ENCODE data around the gene TAS1R3.

DNA sequence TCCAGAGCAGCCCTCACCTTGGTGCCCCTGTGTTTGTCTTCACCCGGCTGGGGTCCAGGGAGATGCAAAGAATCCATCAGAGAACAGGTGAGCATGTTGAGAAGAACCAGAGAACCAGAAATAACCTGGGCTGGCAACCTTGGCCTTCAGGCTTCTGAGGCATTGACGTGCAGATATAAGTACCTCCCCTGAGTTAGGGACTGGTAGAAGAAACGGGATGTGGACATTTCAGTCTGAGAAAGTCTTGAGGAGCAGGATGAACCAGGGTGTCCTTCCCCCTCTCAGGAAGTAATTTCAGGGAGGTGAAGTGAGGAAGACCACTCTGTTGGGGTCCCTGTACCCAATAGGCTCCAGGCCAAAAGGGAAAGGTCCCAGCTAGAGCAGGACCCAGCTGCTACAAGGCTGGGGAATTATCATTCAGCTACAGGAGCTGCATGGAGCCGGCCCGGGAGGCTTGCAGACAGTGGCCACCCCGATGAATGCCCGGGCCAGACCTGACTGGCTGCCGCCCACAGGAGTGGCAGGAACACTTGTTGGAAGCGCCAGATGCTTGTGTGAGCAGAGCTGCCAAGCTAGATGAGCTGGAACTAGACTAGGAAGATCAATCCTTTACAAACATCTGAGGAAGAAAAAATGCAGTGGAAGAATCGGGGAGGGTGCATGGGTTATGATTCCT lies 45.6 kb downstream of the TAS1R3 start:
- TF ChIP-seq CTCF (IDR thresholded peaks at IDR 0.05; ENCODE audit: low read depth, low read length, poor library complexity, severe bottlenecking), result no peak
- no peak for TF ChIP-seq EZH2phosphoT487 (IDR thresholded peaks at IDR 0.05; ENCODE audit: borderline replicate concordance, low read length)

Measured in DOHH2 (cell line).